ENCODE measurements around the gene ASPG.

ASPG gene

GRCh38 chr14:104062281-104062680 lies 23.2 kb upstream of the ASPG start:
- H3K4me3 ChIP-seq (ENCODE audit: low read length), result no peak overlapping the region
- DNase-seq (ENCODE audit: low read depth), result no peak
- TF ChIP-seq CTCF (conservative IDR thresholded peaks at IDR 0.05; ENCODE audit: low read length), result no peak

DNA sequence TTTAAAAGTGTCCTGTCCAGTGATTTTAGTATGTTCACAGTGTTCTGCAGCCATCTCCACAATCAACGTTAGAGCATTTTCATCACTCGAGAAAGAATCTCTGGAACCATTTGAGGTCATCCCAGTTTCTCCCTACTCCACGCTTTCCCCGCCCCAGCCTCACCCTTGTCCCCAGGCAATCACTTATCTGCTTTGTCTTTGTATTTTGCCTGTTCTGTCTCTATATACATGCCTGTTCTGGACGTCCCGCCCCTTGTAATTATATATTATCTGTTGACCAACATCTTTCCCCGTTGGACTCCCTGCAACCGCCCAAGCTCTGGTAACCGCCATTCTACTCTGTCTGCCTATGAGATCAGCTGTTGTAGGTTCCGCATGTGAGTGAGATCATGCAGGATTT lies 21.5 kb upstream of the ASPG start:
- H3K4me3 ChIP-seq (ENCODE audit: low read length), result no peak overlapping the region
- no peak for DNase-seq (ENCODE audit: low read depth)
- no peak for TF ChIP-seq CTCF (conservative IDR thresholded peaks at IDR 0.05; ENCODE audit: low read length)

- no peak for DNase-seq (ENCODE audit: low read depth)
- no peak for TF ChIP-seq CTCF (conservative IDR thresholded peaks at IDR 0.05; ENCODE audit: low read length)
- no peak overlapping the region for H3K4me3 ChIP-seq (ENCODE audit: low read length)
Measured at GRCh38 chr14:104066279-104066678, 19.2 kb upstream of the ASPG start.

DNA sequence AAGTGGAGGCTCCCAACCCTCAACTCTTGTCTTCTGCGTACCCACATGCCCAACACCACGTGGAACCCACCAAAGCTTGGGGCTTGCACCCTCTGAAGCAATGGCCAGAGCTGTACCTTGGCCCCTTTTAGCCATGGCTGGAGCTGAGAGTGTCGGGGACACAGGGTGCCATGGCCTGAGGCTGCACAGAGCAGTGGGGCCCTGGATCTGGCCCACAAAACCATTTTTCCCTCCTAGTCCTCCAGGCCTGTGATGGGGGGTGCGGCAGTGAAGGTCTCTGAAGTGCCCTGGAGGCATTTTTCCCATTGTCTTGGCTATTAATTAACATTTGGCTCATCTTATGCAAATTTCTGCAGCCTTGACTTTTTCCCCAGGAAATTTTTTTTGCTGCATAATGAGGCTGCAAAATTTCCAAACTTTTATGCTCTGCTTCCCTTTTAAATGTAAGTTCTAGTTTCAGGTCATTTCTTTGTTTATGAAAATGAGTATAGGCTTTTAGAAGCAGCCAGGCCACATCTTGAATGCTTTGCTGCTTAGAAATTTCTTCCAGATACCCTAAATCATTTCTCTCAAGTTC lies 18.7 kb upstream of the ASPG start:
- no peak overlapping the region for H3K4me3 ChIP-seq (ENCODE audit: low read length)
- no peak for TF ChIP-seq CTCF (conservative IDR thresholded peaks at IDR 0.05; ENCODE audit: low read length)
- no peak for DNase-seq (ENCODE audit: low read depth)

GRCh38 chr14:104069541-104069940 lies 16.0 kb upstream of the ASPG start:
- TF ChIP-seq CTCF (conservative IDR thresholded peaks at IDR 0.05; ENCODE audit: low read length), result no peak
- no peak for DNase-seq (ENCODE audit: low read depth)
- H3K4me3 ChIP-seq (ENCODE audit: low read length), result no peak overlapping the region

GRCh38 chr14:104072586-104072985 lies 12.9 kb upstream of the ASPG start:
- DNase-seq (ENCODE audit: low read depth), result no peak
- H3K4me3 ChIP-seq (ENCODE audit: low read length), result no peak overlapping the region
- no peak for TF ChIP-seq CTCF (conservative IDR thresholded peaks at IDR 0.05; ENCODE audit: low read length)

DNA sequence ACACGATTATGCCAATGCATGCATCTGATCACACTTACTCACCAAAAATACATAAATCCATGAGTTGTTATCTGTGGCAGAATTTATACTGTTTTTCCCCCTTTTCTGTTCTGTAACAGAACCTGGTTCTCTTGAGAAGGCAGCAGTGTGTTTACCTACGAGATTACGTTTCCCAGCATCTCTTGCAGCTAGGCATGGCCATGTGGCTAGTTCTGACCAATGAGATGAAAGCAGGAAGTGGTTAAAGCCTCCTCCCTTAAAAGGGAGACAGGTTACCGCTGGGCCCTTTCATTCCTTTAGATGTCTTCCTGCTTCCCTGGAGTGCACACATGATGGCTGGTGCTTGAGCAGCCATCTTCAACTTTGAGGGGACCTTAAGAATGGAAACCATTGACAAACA lies 11.7 kb upstream of the ASPG start:
- no peak overlapping the region for H3K4me3 ChIP-seq (ENCODE audit: low read length)
- no peak for DNase-seq (ENCODE audit: low read depth)
- TF ChIP-seq CTCF (conservative IDR thresholded peaks at IDR 0.05; ENCODE audit: low read length), result no peak

Data from AG10803 (cell line).